Body of pancreas (tissue), 4 donors: ENCODE data around the gene KCNJ10.

Experiments used
- CTCF ChIP-seq, 7 experiments: fragments of 450-650 bp in 4 of 7; fragments of 200-600 bp in 3 of 7; sonication (generic) in 3 of 7; IDR thresholded peaks; one replicate each; pipeline ENCODE4 v1.5.1; 2016 to 2019; ENCODE audit warnings: antibody characterized with exemption in 7 of 7
- POLR2A ChIP-seq, 3 donors: fragments of 450-650 bp; IDR thresholded peaks; one replicate each; pipeline ENCODE4 v1.6.1; 2016; ENCODE audit warnings: antibody characterized with exemption in 3 of 3, mild to moderate bottlenecking in 2 of 3

- TF ChIP-seq POLR2A (IDR thresholded peaks at IDR 0.05) = no peak
- no peak for TF ChIP-seq CTCF (IDR thresholded peaks at IDR 0.05)
These were observed 96.5 kb downstream of the KCNJ10 start for GRCh38 chr1:159973350-159973940.
